UCSD-AML1 (cell line): ENCODE data around the gene COQ8A.

ENCODE experiments used
- DNase-seq: peaks from one replicate; lab custom pipeline; 2025; ENCODE audit not compliant: unreplicated experiment; lab: John Stamatoyannopoulos, UW

Gene COQ8A

DNA sequence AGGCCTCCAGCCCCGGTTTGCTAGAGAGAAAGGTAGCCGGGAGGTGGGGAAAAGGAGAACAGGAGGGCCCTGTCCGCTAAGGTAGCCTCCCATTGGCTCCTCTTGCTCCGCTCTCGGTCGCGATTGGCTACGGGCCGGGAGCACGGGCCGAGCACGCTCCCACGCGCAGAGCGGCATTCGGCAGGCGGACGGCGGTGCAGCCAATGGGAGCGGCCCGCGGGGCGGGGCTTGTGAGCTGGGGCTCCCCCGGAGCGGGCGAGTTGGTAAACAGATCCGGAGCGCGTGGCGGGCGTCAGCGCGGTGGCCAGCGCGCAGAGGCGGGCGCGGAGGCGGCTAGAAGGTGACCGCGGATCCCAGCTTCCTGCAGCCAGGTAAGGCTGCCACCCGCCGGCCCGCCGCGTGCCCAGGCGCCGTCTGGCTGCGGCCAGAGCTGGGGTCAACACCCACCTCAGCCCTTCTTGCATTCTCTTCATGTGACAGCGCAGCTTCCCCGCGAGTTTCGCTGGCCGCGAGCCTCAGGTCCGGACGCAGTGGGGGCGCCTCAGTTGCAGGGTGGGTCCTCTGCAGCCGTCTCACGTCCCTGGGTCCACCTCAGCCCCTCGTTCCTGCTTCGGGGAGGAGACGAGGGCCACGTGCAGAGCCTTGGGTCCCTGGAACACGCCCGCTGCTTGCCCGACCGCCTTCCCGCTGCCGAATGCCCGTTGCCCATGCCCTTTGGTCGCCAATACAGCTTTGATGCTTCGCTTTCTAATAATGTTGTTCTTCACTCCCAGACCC lies at the start of gene COQ8A:
Gene COQ8A (plus strand): TSS at position 266 of the 777 bp plus-strand sequence. CDS start 21,092 bp downstream, outside the sequence.
- DNase-seq, result peak; percentile 99

DNA sequence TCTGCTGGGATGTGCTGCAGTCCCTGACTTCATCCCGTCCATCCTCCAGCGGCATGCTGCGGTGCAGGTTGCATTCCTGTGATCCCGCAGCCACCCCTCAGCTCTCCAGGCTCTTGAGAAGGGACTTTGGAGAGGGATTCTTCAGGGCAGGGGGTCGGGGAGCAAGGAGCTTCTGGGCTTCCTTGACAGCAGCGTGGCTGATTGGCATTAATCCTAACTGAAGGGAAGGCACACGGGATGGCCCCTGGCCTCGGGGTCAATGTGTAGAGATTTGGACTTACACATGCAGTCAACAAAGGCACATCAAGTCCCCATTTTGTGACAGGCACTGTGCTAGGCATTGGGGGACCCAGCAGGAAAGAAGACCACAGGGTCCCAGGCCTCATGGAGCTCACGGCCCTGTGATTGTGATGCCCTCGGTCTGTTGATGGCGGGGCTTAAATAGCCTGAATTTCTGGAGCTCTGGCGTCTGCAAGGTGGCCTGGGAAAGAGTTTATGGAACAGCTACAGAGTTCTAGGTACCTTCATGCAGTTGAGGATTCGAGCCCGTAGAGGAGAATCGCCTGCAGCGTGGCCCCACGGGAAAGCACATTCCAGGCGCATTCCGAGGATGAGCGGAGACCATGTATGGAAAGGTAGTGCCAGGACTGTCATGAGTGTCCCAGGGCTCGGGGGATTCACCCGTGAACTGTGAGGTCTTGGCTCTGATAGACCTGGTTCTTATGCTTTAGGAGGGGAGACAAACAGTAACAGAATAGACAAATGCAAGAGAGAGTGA lies 49.6 kb upstream of the COQ8A start:
- DNase-seq, result no peak

GRCh38 chr1:226891346-226891745 lies 48.7 kb upstream of the COQ8A start:
- DNase-seq, result no peak

DNA sequence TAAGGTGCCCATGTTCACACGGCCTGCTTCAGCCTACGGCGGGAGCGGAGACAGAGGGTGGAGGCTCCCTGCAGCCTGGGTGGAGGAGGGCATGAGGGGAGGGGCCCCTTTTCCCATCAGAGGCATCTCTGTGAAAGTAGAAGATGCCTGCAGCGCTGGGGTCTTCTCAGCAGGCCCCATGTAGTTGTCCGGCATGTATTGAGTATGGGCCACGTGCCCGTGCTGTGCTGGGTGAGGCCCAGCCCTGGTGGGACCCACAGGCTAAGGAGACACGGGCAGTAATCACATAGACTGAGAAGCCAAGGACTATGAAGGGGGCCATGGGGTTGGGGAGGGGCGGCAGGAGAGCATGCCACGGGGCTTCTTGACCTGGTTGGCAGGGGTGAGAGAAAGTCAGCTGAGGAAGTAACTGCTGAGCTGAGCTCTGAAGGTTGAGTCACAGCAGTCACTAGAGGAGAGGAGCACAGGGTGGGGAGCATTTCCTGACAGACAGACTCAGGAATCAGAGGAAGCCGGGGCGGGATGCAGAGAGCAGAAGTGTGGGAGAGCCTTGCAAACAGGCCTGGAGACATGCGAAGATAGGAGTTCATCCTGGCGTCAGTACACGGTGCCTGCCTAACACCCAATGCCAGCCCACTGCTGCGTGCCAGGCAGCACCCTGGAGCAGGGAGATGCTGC lies 48.1 kb upstream of the COQ8A start:
- DNase-seq, result peak; percentile 44

- no peak for DNase-seq
Observed at GRCh38 chr1:226892524-226892875, 47.6 kb upstream of the COQ8A start.

DNA sequence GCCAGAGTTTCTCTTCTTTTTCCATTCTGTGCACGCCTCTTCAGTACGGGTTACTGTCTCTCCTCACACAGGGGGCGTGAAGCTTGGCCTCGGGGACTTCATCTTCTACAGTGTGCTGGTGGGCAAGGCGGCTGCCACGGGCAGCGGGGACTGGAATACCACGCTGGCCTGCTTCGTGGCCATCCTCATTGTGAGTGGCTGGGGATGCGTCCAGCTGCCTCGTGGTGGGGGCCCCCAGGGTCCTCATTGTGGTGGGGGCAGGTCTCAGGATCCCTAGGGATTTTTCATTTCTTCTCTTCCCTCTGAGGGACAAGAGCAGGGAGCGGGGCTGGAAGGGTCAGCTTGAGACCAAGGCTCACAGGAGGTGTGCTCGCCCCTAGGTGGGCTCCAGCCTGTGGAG lies 46.2 kb upstream of the COQ8A start:
- DNase-seq, result no peak

GRCh38 chr1:226894826-226895225 lies 45.3 kb upstream of the COQ8A start:
- no peak for DNase-seq

DNA sequence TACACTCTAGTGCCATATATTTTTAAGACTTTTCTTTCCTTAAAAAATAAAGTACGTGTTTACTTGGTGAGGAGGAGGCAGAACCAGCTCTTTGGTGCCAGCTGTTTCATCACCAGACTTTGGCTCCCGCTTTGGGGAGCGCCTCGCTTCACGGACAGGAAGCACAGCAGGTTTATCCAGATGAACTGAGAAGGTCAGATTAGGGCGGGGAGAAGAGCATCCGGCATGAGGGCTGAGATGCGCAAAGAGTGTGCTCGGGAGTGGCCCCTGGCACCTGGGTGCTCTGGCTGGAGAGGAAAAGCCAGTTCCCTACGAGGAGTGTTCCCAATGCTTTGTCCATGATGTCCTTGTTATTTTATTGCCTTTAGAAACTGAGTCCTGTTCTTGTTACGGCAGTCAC lies 44.5 kb upstream of the COQ8A start:
- DNase-seq, result no peak

DNA sequence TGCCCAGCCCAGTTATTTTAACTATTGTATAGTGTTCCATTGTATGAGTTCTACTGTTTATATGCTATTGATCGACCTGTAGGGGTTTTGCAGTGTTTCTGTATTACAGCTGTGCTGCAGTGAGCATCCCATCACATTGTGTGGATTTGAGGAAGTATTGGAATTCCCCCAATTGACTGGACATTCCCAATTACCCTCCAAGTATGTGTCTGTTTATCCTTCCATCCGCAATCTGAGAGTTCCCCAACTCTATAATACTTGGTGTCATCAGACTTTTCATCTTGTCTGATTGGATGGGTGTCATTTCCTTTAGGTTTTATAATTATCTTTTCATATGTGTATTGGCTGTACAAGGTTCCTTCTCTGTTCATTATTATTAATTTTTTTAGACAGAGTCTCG lies 41.8 kb upstream of the COQ8A start:
- no peak for DNase-seq

- DNase-seq, result no peak
Observed at GRCh38 chr1:226901421-226901820, 38.7 kb upstream of the COQ8A start.

- DNase-seq, result no peak
Observed at GRCh38 chr1:226902601-226903000, 37.5 kb upstream of the COQ8A start.

GRCh38 chr1:226903819-226904716 lies 36.0 kb upstream of the COQ8A start:
- DNase-seq, result no peak

DNA sequence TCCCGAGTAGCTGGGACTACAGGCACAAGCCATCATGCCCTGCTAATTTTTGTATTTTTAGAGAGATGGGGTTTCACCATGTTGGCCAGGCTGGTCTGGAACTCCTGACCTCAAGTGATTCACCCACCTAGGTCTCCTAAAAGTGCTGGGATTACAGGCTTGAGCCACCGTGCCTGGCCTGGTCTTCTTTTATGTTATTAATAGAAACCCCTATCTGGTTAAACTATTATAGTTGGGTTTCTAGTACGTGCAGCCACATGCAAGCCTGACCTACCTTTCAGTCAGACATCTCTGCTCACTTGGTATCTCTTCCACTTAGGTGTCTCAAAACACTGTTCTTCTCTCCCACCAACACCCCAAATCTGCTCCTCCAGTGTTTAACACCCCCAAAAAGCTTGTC lies 35.3 kb upstream of the COQ8A start:
- DNase-seq, result no peak

- DNase-seq, result no peak
Observed at GRCh38 chr1:226908419-226908818, 31.7 kb upstream of the COQ8A start.

- DNase-seq, result no peak
Observed at GRCh38 chr1:226908913-226909312, 31.2 kb upstream of the COQ8A start.

GRCh38 chr1:226912587-226913176 lies 27.4 kb upstream of the COQ8A start:
- DNase-seq, result peak; percentile 58

DNA sequence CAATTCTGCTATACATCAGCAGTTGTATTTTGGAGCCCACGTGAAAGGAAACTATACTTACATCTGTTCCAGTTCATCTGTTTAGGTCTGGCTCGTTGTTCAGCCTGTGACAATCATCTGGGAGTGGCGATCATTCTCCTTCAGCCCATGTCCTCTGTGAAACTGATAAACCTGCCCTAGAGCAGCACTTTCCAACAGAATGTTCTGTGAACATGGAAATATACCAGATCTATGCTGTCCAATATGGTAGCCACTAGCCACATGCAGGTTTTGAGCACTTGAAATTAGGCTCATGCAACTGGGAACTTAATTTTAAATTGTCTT lies 24.5 kb upstream of the COQ8A start:
- no peak for DNase-seq

GRCh38 chr1:226916497-226916896 lies 23.6 kb upstream of the COQ8A start:
- no peak for DNase-seq

- no peak for DNase-seq
Observed at GRCh38 chr1:226919587-226919986, 20.5 kb upstream of the COQ8A start.

GRCh38 chr1:226919995-226920394 lies 20.1 kb upstream of the COQ8A start:
- no peak for DNase-seq

- DNase-seq, result no peak
Observed at GRCh38 chr1:226920446-226920894, 19.6 kb upstream of the COQ8A start.
